NCI-H2107 treated with DMSO at 0.1 percent for 48 hours (cell line): Measurements from ENCODE around the gene JADE3.
A peak's percentile ranks its signal among the peaks of the same experiment; 100 is the strongest.
"Not testable (repeated sequence)": the region's sequence is repeated elsewhere in the genome, so short reads cannot be mapped to it uniquely, and the experiment has no call there.

Experiments
- DNase-seq: peaks from one replicate; lab custom pipeline; 2025; ENCODE audit not compliant: unreplicated experiment; lab: John Stamatoyannopoulos, UW

The JADE3 gene

DNA sequence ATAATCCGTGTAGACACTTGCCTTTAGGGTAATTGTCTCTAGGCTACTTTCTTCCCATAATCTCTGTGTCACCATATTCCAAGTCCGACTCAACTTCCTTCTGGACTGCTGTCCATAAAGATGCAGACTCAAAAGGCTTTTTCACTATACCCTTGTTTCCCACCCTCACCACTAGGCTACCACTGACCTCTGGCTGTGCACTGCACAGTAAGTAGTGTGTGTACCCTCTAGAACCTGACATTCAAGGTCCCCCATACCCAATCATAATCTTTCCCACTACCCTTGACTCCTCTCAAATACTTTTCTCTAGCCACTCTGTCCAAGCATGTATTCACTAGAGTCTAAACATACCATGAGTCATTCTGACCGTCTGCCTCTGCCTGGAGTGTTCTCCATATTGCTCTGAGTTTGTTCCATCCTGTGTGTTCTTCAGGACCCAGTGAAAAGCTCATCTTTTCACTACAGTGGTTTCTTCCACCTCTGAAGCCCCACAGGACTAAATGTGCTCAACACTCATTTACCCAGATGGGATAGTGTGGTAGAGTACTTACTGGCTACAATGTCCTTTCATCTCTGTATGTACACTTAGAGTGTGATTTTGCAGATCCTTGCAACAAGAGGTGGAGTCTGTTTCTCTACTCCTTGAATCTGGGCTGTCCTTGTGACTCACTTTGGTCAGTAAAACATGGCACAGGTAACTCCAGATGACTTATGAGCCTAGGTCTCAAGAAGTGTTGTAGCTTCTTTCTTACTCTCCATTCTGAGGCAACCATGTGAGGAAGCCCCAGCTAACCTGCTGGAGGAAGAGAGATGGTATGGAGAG is 17.4 kb downstream of the JADE3 start:
- DNase-seq: no peak

DNA sequence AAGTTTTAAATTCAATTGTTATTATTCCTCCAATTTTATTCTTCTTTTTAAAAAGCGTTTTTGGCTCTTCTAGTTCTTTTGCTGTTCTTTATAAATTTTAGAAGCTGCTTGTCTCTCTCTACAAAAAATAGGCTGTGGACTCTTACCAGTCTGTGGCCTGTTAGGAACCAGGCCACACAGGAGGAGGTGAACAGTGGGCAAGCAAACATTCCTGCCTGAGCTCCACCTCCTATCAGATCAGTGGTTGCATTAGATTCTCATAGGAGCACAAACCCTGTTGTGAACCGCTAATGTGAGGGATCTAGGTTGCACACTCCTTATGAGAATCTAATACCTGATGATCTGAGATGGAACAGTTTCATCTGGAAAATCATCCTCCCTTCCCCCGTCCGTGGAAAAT is 23.1 kb downstream of the JADE3 start:
- DNase-seq: no peak

DNA sequence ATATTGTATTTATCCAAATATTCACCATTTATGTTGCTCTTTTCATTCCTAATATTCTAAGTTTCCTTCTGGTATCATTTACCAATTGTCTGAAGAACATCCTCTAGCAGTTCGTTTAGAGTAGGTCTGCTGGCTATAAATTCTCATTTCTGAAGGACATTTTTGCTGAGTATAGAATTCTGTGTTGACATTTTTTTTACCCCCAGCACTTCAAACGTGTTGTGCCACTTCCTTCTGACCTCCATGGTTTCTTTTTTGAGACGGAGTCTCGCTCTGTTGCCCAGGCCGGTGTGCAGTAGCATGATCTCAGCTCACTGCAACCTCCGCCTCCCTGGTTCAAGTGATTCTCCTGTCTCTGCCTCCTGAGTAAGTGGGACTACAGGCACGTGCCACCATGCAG is 26.4 kb downstream of the JADE3 start:
- no peak for DNase-seq

DNA sequence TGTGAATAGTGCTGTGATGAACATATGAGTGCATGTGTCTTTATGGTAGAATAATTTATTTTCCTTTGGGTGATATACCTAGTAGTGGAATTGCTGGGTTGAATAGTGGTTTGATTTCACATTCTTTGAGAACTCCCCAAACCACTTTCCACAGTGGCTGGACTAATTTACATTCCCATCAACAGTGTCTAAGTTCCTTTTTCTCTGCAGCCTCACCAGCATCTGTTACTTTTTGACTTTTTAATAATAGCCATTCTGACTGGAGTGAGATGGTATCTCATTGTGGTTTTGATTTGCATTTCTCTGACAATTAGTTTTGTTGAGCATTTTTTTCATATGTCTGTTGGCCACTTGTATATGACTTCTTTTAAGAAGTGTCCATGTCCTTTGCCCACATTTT is 29.1 kb downstream of the JADE3 start:
- no peak for DNase-seq

DNA sequence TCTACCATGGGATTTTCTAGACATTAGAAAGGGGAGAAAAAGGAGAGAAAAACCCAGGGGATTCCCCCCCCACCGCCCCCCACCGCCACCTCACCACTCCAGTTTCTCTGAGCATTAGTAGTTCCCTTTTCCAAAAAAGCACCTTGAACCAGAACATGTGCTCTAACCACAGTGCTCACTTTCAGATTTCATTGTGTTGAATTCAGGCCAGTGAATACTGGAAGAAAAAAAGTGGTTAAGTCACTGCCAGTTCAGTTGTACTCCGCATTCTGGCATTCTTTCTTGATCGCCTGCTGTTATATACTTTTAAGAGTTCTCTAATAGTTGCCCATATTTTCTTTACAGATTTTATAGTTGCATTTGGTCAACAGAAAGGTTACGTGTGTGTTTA is 40.9 kb downstream of the JADE3 start:
- DNase-seq: no peak

DNA sequence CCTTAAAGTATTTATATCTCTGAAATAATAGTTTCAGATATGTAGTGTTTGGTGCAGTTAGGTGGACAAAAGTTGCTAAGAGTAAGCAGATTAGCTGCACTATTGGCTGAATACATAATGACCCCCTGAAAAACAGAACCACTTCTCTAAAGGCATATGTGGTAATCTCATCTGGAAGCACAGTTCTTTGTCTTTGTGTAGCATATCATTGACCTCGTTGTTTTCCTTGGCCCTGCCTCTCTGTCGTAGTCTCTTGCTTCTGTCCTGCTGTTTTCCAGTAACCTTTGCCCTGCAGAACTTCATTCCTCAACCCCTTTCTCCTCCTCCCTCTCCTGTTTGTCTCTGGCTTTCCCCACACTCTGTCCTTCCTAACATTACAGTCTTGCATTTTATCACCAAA is 41.4 kb downstream of the JADE3 start:
- DNase-seq: no peak

DNA sequence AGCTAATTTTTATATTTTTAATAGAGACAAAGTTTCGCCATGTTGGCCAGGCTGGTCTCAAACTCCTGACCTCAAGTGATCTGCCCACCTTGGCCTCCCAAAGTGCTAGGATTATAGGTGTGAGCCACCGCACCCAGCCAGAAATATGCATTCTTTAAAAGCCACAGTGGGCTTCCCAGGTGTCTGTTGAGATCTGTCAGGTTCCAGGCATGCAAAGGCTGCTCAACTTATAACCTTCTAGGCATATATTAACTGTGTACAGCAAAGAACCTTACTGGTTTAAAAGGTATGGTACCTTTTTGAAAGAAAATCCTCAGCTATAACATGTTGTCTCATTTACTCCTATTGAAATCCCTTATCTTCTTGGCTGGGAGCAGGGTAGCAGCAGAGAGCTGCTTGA is 42.5 kb downstream of the JADE3 start:
- no peak for DNase-seq

DNA sequence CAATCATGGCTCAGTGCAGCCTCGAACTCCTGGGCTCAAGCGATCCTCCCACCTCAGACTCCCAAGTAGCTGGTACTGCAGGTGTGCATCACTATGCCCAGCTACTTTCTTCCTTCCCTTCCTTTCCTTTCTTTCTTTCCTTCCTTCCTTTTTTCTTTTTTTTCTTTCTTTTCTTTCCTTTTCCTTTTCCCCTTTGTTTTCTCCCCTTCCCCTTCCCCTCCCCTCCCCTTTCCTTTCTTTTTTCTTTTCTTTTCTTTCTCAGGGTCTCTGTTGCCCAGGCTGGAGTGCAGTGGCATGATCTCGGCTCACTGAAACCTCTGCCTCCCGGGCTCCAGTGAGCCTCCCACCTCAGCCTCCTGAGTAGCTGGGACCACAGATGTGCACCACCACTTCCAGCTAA is 44.4 kb downstream of the JADE3 start:
- not testable (repeated sequence) for DNase-seq

DNA sequence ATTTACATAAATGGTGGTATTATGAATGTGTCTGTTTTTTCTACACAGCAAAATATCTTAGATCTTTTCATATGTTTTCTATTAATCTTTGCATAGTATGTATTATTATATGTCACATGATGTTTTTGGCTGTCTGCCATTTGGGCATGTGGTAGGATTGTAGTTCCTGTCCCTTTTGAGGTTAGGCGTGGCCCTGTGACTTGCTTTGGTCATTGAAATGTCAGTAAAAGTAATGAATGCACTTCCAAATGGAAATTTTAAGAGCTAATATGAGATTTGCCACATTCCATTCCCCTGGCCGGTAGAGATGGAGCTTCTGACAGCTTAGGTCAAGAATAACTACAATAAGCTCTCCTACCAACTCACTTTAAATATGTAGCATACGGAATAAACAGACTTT is 45.1 kb downstream of the JADE3 start:
- no peak for DNase-seq

DNA sequence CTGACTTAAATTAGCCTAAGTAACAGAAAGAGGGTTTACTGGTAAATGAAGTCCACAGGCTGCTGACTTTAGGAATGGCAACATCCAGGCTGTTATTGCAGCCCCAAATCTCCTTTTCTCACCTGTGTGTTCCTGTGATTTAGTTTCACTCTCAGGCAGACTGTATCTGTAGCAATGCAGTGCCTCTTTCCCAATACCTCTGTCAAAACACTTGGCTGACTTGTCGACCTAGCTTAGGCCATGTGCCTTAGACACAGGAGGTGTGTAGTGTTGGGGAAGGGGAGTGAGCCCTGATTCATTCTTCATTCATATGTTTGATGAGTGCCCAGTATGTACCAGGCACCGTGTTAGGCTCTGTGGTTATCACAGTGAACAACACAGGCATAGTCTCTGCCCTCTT is 46.9 kb downstream of the JADE3 start:
- no peak for DNase-seq

DNA sequence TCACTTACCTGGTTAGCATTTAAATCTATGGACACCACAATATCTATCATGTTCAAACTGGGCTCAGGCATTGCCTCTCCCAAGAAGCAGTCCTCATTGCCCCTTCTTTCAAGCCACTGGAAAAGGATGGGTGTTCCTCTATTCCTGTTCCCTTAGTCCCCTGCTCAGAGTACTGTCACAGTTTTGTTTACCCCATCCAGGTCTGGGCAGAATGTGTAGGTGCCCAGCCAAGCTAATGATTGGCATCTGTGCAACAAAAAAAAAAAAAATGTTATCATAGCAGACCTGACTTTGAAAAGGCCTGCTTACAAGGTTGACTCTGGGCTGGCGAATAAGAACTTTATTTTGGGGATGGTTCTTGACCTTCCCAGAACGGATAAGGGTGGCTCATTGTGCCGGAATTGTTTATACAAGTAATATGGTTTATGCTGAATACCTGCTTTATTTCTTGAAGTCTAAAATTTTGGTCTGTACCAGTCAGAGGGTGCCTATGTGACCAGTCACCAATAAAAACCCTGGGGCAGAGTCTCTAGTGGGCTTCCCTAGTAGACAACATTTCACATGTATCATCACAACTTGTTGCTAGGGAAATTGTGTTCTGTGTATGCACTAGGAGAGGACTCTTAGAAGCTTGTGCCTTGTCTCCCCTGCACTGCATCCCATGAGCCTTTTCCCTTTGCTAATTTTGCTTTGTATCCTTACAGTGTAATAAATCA is 47.9 kb downstream of the JADE3 start:
- no peak for DNase-seq

DNA sequence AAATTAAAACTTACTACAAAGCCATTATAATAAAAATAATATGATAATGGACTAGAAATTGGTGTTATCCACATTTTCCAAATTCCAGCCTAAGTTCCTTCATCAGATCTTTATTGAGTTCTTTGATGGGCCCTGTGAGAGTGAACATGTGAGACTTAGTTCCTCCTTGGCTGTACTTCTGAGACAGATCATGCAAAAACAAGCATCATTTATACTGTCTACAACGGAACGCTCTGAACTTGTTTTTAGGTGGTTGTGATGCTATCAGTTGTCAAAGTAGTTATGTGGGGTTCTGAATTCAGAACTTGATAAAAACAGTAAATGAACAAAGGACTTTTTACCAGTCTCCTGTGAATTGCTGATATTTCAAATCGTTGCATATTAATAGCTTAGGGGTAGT is 48.9 kb downstream of the JADE3 start:
- no peak for DNase-seq

DNA sequence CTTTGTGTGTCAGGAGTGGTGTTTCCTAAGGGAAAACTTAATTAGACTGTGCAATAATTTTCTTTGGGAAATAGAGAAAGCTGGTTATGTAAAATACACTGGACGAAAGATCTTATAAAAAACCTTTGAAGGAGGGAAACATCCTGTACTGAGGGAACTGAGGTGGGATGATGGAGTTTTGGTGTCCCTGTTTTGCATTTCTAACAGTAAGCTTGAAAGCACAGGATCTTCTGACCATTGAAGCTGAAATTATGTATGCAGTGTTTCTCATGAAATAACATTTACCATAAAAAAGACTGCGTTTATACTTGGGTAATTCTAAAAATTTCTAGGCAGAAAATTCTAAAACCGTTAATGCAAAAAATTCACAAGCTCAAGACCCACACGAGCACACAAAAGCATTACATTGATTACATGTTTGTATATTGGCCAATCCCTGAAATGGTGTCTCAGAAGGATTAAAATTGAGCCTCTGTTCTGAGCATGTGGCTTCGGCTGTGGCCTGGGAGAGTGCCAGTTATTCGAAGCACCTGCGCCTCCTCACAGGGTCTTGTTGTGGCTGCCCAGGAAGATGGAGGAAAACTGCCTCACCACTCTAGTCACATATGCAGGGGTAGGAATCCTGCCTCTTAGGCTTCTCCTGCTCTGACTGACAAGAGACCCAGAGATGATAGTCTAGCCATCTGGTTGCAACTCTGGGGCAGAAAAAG is 49.5 kb downstream of the JADE3 start:
- peak; percentile 91 for DNase-seq

DNA sequence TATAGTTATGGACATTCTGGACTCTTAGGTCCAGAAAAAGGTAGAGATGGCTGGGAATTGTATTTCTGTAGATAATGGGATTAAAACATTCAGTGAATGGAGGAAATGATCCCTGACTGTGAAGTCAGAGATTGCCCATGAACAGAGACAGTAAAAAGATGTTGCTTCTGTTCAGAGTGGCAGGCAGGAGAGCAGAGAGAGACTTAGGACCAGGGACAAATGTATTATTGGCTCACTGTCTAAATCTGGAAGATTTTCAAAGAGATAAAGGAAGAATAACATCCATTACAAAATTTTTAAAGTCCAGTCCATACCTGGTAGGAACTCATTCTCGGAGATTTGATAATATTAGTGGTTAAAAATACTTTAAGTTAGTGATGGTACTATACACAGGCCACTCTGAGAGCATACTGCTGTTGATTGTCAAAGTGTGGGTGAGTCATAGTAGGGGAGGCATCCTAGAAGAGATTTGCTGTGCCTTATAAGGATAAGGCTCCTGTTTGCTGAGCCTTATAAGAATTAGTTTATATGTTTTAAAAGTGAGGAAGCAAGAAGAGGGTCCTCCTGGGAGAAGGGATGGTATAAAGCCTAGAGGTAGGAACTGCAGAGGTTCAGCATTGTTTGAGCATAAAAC is 53.0 kb downstream of the JADE3 start:
- DNase-seq: no peak

DNA sequence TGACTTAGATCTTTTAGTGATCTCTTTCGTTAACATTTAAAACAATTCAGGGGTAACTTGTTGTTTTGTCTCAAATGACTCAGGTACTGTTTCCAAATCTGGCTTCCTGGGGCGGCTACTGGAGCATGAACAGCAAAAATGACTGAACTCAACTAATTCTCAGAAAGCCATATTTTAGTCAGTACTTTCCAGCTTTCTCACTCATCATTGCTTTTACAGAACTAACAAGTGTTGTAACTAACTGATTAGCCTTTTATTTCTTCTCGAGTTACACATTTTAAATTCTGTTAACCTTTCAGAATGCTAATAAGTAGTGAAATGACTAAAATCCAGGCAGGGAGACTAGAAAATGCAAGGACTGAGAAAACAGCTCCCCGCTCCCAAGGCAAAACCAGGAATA is 55.3 kb downstream of the JADE3 start:
- no peak for DNase-seq

DNA sequence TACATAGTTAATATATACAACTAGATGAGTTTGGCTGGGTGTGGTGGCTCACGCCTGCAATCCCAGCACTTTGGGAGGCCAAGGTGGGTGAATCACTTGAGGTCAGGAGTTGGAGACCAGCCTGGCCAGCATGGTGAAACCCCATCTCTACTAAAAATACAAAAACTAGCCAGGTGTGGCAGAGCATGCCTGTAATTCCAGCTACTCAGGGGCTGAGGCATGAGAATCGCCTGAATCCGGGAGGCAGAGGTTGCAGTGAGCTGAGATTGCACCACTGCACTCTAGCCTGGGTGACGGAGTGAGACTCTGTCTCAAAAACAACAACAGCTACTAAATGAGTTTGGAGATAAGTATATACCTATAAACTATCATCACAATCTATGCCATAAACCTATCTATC is 64.8 kb downstream of the JADE3 start:
- DNase-seq: not testable (repeated sequence)

DNA sequence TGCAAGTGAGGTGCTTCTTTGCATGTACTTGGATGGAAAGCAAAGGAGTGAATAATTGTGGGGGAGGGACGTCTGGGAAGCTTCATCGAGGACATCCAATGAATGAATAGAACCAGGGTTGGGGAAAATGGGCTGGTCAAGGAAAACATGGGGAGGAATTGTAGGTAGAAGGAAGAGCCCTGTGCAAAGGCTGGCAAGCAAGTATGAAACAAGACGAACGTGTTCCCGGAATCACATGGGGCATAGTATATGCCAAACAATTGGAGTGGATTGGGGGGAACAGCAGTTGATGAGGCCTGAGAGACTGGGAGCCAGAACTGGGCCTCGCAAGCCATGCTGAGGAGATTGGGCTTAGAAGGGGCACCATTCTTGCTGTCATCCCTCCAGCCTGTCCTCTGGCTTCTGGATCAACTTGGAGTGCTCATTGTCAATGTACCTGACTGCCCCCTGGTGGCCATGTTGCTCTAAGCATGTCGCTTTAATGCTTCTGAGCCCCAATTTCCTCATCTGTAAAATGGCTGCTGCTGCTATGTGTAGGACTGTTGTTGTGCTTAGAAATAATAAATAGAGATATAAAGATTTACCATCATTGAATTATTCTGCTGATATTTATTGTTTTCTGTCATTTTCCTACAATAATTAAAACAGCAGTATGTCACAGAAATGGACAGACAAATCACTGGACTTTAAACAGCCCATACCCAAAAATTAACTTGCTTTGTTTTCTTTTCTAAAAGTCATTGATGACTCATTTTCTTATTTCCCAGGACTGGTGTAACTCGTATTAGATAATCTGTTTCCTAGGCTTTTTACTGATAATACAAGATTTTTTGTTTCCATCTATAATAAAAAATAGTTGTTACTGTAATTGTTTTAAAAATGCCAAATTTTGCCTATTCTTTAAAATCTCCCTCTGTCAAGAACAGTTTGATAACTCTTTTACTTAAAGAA is 66.4 kb downstream of the JADE3 start:
- DNase-seq: peak; percentile 46

DNA sequence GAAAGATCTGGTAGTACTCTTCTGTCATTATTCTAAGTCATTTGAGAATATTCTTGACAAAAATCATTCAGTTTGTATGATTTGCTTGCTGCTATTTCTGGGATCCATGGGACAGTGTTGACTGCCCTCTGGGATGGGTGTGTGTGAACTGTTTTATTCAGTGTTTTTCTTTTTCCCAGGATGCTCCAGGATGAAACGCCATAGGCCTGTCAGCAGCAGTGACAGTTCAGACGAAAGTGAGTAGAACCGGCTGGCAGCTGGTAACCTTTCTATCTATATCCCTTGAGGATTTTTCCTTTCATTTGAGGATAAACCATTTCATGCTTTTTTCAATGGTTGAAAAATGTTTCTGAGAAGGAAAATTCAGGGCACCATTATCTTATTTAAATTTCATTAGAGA is 72.5 kb downstream of the JADE3 start:
- DNase-seq: no peak

DNA sequence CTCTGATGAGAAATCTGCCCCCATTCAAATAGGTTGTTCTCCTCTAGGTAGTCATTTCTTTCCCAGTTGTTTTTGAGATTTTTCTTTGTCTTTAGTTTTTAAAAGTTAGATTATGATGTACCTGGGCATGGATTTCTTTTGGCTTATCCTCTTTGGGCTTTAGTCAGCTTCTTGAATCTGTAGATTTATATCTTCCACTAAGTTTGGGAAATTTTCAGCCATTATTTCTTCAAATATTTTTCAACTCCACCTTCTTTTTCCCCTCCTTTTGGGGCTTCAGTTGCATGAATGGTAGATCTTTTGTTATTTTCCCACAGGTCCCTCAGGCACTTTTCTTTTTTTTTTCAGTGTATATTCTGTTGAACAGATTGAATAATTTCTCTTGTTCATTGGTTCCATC is 77.3 kb downstream of the JADE3 start:
- no peak for DNase-seq

DNA sequence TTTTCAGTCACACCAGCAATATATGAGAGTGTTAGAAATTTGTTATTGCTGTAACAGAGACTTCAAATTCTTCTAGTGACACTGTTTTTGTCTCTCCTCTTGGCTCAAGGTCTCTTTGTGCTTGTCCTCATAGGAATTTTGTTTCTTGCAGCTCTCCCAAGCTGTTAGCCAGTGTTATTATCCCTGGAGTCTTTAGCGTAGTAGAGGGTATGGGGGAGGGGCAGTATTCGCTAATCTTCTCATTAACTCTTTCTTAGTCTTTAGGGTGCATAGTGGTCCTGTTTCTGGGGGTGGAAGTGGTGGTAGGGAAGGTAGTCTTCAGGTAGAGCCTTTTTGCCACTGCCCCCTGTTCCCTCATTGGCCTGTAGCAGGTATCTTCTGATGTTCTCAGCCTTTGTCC is 79.4 kb downstream of the JADE3 start:
- no peak for DNase-seq
